IMR-90 (cell line): ENCODE data around the gene SIPA1L3. TPM values are rescaled to one million over a fixed set of nuclear protein-coding genes. Genes with fewer than 3 reads are reported as not detected.

Source experiments
- ATAC-seq: fragments of 200-7000 bp; cut with Tn5 transposase; 2 replicates; pipeline ENCODE4 v1.9.1; 2020; ENCODE audit warnings: low read depth, mild to moderate bottlenecking, moderate library complexity
- BruUV-seq: library from RNA; stranded (reverse); fragments of 400-500 nt; replicated peaks from 2 replicates; lab custom pipeline; 2021; lab: Mats Ljungman, UMichigan
- CTCF ChIA-PET: fragments of 300-600 bp; formaldehyde crosslinking; extraction: SDS; loops from one replicate; lab custom pipeline; 2021; ENCODE audit warnings: antibody characterized with exemption; lab: Yijun Ruan, JAX
- POLR2A ChIA-PET: fragments of 300-600 bp; sonication (Branson Sonifier 250); formaldehyde crosslinking; loops from one replicate; lab custom pipeline; 2022; ENCODE audit warnings: antibody characterized with exemption; ENCODE audit not compliant: unreplicated experiment; lab: Charles Lee
- DNase-seq: peaks from one replicate; pipeline ENCODE4 v3.0.0; 2013
- H2AFZ ChIP-seq: replicated peaks from 2 replicates; pipeline ENCODE3; 2013; ENCODE audit warnings: low read length, mild to moderate bottlenecking; ENCODE audit not compliant: poor library complexity
- H2AK5ac ChIP-seq: 2 replicates; pipeline ENCODE4 v1.6.1; 2013; ENCODE audit warnings: low read depth, low read length, inconsistent platforms
- H2AK9ac ChIP-seq: replicated peaks from 2 replicates; pipeline ENCODE3; 2013; ENCODE audit warnings: mild to moderate bottlenecking, low read depth, low read length, moderate library complexity; ENCODE audit not compliant: poor library complexity
- H2BK120ac ChIP-seq: 2 replicates; pipeline ENCODE4 v1.6.1; 2013; ENCODE audit warnings: low read depth, low read length, inconsistent platforms
- H2BK15ac ChIP-seq: 3 replicates; pipeline ENCODE4 v1.6.1; 2013; ENCODE audit warnings: low read depth, low read length, inconsistent platforms
- H2BK20ac ChIP-seq: 2 replicates; pipeline ENCODE4 v1.6.1; 2013; ENCODE audit warnings: low read depth, mild to moderate bottlenecking, inconsistent platforms, low read length, moderate library complexity
- H2BK5ac ChIP-seq: 2 replicates; pipeline ENCODE4 v1.6.1; 2013; ENCODE audit warnings: mild to moderate bottlenecking, low read depth, low read length, inconsistent platforms; ENCODE audit not compliant: poor library complexity, severe bottlenecking
- H3K14ac ChIP-seq: replicated peaks from 2 replicates; pipeline ENCODE4 v1.6.1; 2013; ENCODE audit warnings: low read depth, low read length, inconsistent platforms
- H3K18ac ChIP-seq: 2 replicates; pipeline ENCODE4 v1.6.1; 2013; ENCODE audit warnings: low read depth, low read length, control low read depth
- H3K23ac ChIP-seq: 2 replicates; pipeline ENCODE4 v1.6.1; 2013; ENCODE audit warnings: low read depth, low read length, inconsistent platforms
- H3K27ac ChIP-seq: 2 replicates; pipeline ENCODE4 v1.5.1; 2013; ENCODE audit warnings: mild to moderate bottlenecking, control low read depth, low read length; ENCODE audit not compliant: insufficient read depth
- H3K27me3 ChIP-seq: 2 replicates; pipeline ENCODE4 v1.6.1; 2013; ENCODE audit warnings: low read length; ENCODE audit not compliant: control insufficient read depth, insufficient read depth
- H3K36me3 ChIP-seq: 2 replicates; pipeline ENCODE4 v1.6.1; 2013; ENCODE audit warnings: low read length, mixed read lengths; ENCODE audit not compliant: control insufficient read depth, insufficient read depth
- H3K4ac ChIP-seq: 2 replicates; pipeline ENCODE4 v1.6.1; 2013; ENCODE audit warnings: low read depth, low read length, inconsistent platforms
- H3K4me1 ChIP-seq: 2 replicates; pipeline ENCODE4 v1.6.1; 2013; ENCODE audit warnings: low read length, mixed read lengths; ENCODE audit not compliant: control insufficient read depth, insufficient read depth
- H3K4me2 ChIP-seq: 2 replicates; pipeline ENCODE4 v1.6.1; 2013; ENCODE audit warnings: low read depth, mild to moderate bottlenecking, control low read depth, low read length, moderate library complexity
- H3K4me3 ChIP-seq: 2 replicates; pipeline ENCODE4 v1.5.1; 2013; ENCODE audit warnings: low read depth, mild to moderate bottlenecking, control low read depth, low read length, moderate library complexity; ENCODE audit not compliant: insufficient read depth
- H3K56ac ChIP-seq: 2 replicates; pipeline ENCODE4 v1.6.1; 2013; ENCODE audit warnings: low read length, inconsistent platforms; ENCODE audit not compliant: insufficient read depth; ENCODE audit errors: extremely low read depth
- H3K79me1 ChIP-seq, 2 experiments: 2 replicates each; pipeline ENCODE4 v1.6.1; 2013; ENCODE audit warnings: low read length in 2 of 2, inconsistent platforms in 1 of 2, low read depth in 1 of 2
- H3K9ac ChIP-seq: 2 replicates; pipeline ENCODE4 v1.6.1; 2013; ENCODE audit warnings: low read depth, low read length, control low read depth
- H3K9me1 ChIP-seq: 2 replicates; pipeline ENCODE4 v1.6.1; 2013; ENCODE audit warnings: low read length, inconsistent platforms; ENCODE audit not compliant: insufficient read depth
- H3K9me3 ChIP-seq: 2 replicates; pipeline ENCODE4 v1.6.1; 2013; ENCODE audit warnings: low read length; ENCODE audit not compliant: control insufficient read depth, insufficient read depth
- H4K20me1 ChIP-seq: 2 replicates; pipeline ENCODE4 v1.6.1; 2013; ENCODE audit warnings: low read length, inconsistent platforms; ENCODE audit not compliant: insufficient read depth
- H4K5ac ChIP-seq: 2 replicates; pipeline ENCODE4 v1.6.1; 2013; ENCODE audit warnings: mild to moderate bottlenecking, low read depth, low read length, control low read depth
- H4K8ac ChIP-seq, 2 experiments: 2 replicates each; pipeline ENCODE4 v1.6.1; 2013; ENCODE audit warnings: low read depth in 2 of 2, low read length in 2 of 2, control low read depth in 1 of 2, inconsistent platforms in 1 of 2
- H4K91ac ChIP-seq: 2 replicates; pipeline ENCODE4 v1.6.1; 2013; ENCODE audit warnings: low read depth, low read length, inconsistent platforms; ENCODE audit not compliant: insufficient read depth
- BHLHE40 ChIP-seq: fragments of 150-350 bp; IDR thresholded peaks from 2 replicates; pipeline ENCODE4 v1.6.1; 2016; ENCODE audit warnings: mild to moderate bottlenecking, low read depth, low read length
- CEBPB ChIP-seq: IDR thresholded peaks from 2 replicates; pipeline ENCODE4 v1.6.1; 2012; ENCODE audit warnings: low read depth, low read length, improper control_type of control experiment
- CHD1 ChIP-seq: IDR thresholded peaks from 2 replicates; pipeline ENCODE4 v1.6.1; 2012; ENCODE audit warnings: low read depth, low read length, improper control_type of control experiment
- CTCF ChIP-seq: conservative IDR thresholded peaks from 2 replicates; pipeline ENCODE4 v1.5.1; 2012; ENCODE audit warnings: mild to moderate bottlenecking, low read depth, low read length, improper control_type of control experiment
- FOS ChIP-seq: fragments of 150-350 bp; IDR thresholded peaks from 2 replicates; pipeline ENCODE4 v1.6.1; 2016; ENCODE audit warnings: low read depth, low read length
- MAFK ChIP-seq: IDR thresholded peaks from 2 replicates; pipeline ENCODE4 v1.6.1; 2012; ENCODE audit warnings: low read depth, low read length, improper control_type of control experiment
- MAZ ChIP-seq: IDR thresholded peaks from 2 replicates; pipeline ENCODE4 v1.6.1; 2012; ENCODE audit warnings: low read depth, mild to moderate bottlenecking, low read length, improper control_type of control experiment, moderate library complexity, borderline replicate concordance
- MXI1 ChIP-seq: IDR thresholded peaks from 2 replicates; pipeline ENCODE4 v1.6.1; 2012; ENCODE audit warnings: low read depth, mild to moderate bottlenecking, low read length, moderate library complexity, borderline replicate concordance
- NFE2L2 ChIP-seq: fragments of 150-350 bp; IDR thresholded peaks from 2 replicates; pipeline ENCODE4 v1.6.1; 2016; ENCODE audit warnings: low read depth, mild to moderate bottlenecking, low read length
- POLR2A ChIP-seq: IDR thresholded peaks from 2 replicates; pipeline ENCODE4 v1.6.1; 2012; ENCODE audit warnings: mild to moderate bottlenecking, low read depth, low read length
- RAD21 ChIP-seq: IDR thresholded peaks from 2 replicates; pipeline ENCODE4 v1.6.1; 2012; ENCODE audit warnings: low read length, improper control_type of control experiment
- RCOR1 ChIP-seq: IDR thresholded peaks from 2 replicates; pipeline ENCODE4 v1.6.1; 2012; ENCODE audit warnings: mild to moderate bottlenecking, low read length, improper control_type of control experiment; ENCODE audit not compliant: insufficient replicate concordance
- RFX5 ChIP-seq: IDR thresholded peaks from 2 replicates; pipeline ENCODE4 v1.8.0; 2012; ENCODE audit warnings: low read depth, mild to moderate bottlenecking, low read length, moderate library complexity
- SMC3 ChIP-seq: fragments of 150-350 bp; IDR thresholded peaks from 2 replicates; pipeline ENCODE4 v1.6.1; 2016; ENCODE audit warnings: low read depth, mild to moderate bottlenecking, antibody characterized with exemption, low read length, moderate library complexity
- WGBS, 2 experiments: methylation state at CpG; one replicate each; pipeline versions ENCODE4 v1.1.5 to v1.1.7; 2013; ENCODE audit warnings: missing lambda C conversion rate in 2 of 2; ENCODE audit not compliant: insufficient read length in 1 of 2; ENCODE audit errors: extremely low coverage in 2 of 2; 5-methylcytosine and 5-hydroxymethylcytosine counted together
- dilution Hi-C: fragments of 300-500 bp; cut with HindIII; formaldehyde crosslinking; loops from one replicate; pipeline ENCODE4 v1.14.3; 2018; ENCODE audit warnings: low sequenced_read_pairs; ENCODE audit not compliant: unreplicated experiment
- in situ Hi-C: fragments of 300-500 bp; cut with MboI; formaldehyde crosslinking; loops from 3 replicates; pipeline ENCODE4 v1.14.3; 2019; ENCODE audit warnings: low sequenced_read_pairs, inconsistent platforms, mixed read lengths
- intact Hi-C: fragments of 100-400 bp; cut with micrococcal nuclease; formaldehyde crosslinking; loops from 2 replicates; pipeline ENCODE4 v1.10.0; 2022
- polyA plus RNA-seq, 3 experiments: library from polyadenylated mRNA; depleted of rRNA; stranded (reverse); fragments of >200 nt; gene quantifications; 2 replicates each; pipeline ENCODE4 v1.2.3, GENCODE V29; 2012; ENCODE audit warnings: low replicate concordance in 1 of 3
- total RNA-seq: library from RNA; depleted of rRNA; stranded (reverse); fragments of >200 nt; gene quantifications from 2 replicates; pipeline ENCODE4 v1.2.3, GENCODE V29; 2012
- TF ChIP-seq, protein P1 (sequence below): fragments of 150-350 bp; IDR thresholded peaks from 2 replicates; pipeline ENCODE4 v1.6.1; 2017; ENCODE audit warnings: mild to moderate bottlenecking, antibody characterized with exemption, low read length, low read depth
- TF ChIP-seq, protein P2 (sequence below): fragments of 150-350 bp; IDR thresholded peaks from 2 replicates; pipeline ENCODE4 v1.6.1; 2016; ENCODE audit warnings: low read depth, mild to moderate bottlenecking, low read length, moderate library complexity, borderline replicate concordance

Gene SIPA1L3
- total and polyA plus RNA-seq, 2 of the 4 experiments (the other 2 are of a cell fraction): 4.1 to 9.4 TPM

- no peak overlapping the region for H3K56ac ChIP-seq
- no peak overlapping the region; the same call in 2 of the 3 replicates for H2BK15ac ChIP-seq
- WGBS, 2 experiments: 93% methylated on average over 6 of the region's 7 CpGs; no CpG with 5 or more reads in 1 of the 2 experiments
- no peak overlapping the region for H3K4me2 ChIP-seq
- H3K27ac ChIP-seq: no peak overlapping the region
- no peak overlapping the region; a peak in 1 of 4 replicates for H4K8ac ChIP-seq
- peaks cover 35 to 92% of the 10 kb centered on the region in 2 experiments for H3K79me1 ChIP-seq
- H4K20me1 ChIP-seq: no peaks in the 10 kb centered on the region
- no peaks in the 10 kb centered on the region for H3K9me3 ChIP-seq
- peak overlapping the region; percentile 64 for H2AK5ac ChIP-seq
- POLR2A ChIA-PET: interaction anchor here (0.5 kb wide), 1 partner anchor 80 kb away, joined by 3 read pairs; no protein-coding TSS in a partner anchor
- DNase-seq: no peak
- H3K4ac ChIP-seq: peak overlapping the region; percentile 43
- H3K27me3 ChIP-seq: no peaks in the 10 kb centered on the region
- intact Hi-C loops: no loop called here
- CTCF ChIA-PET: interaction anchor here (1.2 kb wide), 1 partner anchor 149 kb away, joined by 4 read pairs; no protein-coding TSS in a partner anchor
- in situ Hi-C loops: no loop called here
- H3K4me3 ChIP-seq: no peak overlapping the region
- H3K14ac ChIP-seq: no peak overlapping the region
- peaks cover 17% of the 10 kb centered on the region for H3K4me1 ChIP-seq
- H2BK5ac ChIP-seq: no peak overlapping the region
- H4K5ac ChIP-seq: no peak overlapping the region
- no peak for TF ChIP-seq MAZ
- no peak for TF ChIP-seq NFE2L2
- TF ChIP-seq RCOR1: no peak
- no peak for TF ChIP-seq CEBPB
- TF ChIP-seq RAD21: no peak
- no peak for TF ChIP-seq FOS
- TF ChIP-seq CHD1: no peak
- TF ChIP-seq BHLHE40: no peak
- no peak for TF ChIP-seq SMC3
- TF ChIP-seq CTCF: no peak
- TF ChIP-seq, protein P1, sequence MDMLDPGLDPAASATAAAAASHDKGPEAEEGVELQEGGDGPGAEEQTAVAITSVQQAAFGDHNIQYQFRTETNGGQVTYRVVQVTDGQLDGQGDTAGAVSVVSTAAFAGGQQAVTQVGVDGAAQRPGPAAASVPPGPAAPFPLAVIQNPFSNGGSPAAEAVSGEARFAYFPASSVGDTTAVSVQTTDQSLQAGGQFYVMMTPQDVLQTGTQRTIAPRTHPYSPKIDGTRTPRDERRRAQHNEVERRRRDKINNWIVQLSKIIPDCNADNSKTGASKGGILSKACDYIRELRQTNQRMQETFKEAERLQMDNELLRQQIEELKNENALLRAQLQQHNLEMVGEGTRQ: no peak
- no peak for TF ChIP-seq POLR2A
- TF ChIP-seq, protein P2, sequence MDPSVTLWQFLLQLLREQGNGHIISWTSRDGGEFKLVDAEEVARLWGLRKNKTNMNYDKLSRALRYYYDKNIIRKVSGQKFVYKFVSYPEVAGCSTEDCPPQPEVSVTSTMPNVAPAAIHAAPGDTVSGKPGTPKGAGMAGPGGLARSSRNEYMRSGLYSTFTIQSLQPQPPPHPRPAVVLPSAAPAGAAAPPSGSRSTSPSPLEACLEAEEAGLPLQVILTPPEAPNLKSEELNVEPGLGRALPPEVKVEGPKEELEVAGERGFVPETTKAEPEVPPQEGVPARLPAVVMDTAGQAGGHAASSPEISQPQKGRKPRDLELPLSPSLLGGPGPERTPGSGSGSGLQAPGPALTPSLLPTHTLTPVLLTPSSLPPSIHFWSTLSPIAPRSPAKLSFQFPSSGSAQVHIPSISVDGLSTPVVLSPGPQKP: no peak
- TF ChIP-seq RFX5: no peak
- no peak for TF ChIP-seq MXI1
- no peak for TF ChIP-seq MAFK
- peak overlapping the region; percentile 59; the same call in 1 of the 2 replicates for H2BK20ac ChIP-seq
- no TSS peak for BruUV-seq
- no peak overlapping the region for H3K18ac ChIP-seq
- H3K9ac ChIP-seq: no peak overlapping the region
- ATAC-seq: no peak
- dilution Hi-C loops: no loop called here
- H4K91ac ChIP-seq: no peak overlapping the region
- H3K23ac ChIP-seq: no peak overlapping the region
- no peak overlapping the region for H2AFZ ChIP-seq
- peaks cover 20% of the 10 kb centered on the region for H3K9me1 ChIP-seq
- H3K36me3 ChIP-seq: no peaks in the 10 kb centered on the region
- peak overlapping the region; percentile 44; the same call in 1 of the 2 replicates for H2BK120ac ChIP-seq
- H2AK9ac ChIP-seq: no peak overlapping the region
These were observed 88.3 kb downstream of the SIPA1L3 start for GRCh38 chr19:37995346-37995745.
